Mesenchymal stem cell (in vitro differentiated cells and primary cell): ENCODE measurements around the gene JUND. TPM values are rescaled to one million over a fixed set of nuclear protein-coding genes. Genes with fewer than 3 reads are reported as not detected.

Source experiments
- small RNA-seq: library from polyadenylated mRNA; stranded (forward); fragments of <200 nt; extraction: miRNeasy Mini kit (QIAGEN cat#:217004); gene quantifications from one replicate; pipeline ENCODE3, GENCODE V24; 2013; ENCODE audit warnings: low read depth

JUND gene

Small RNAs within 50 kb of the gene (small RNA-seq; reads per million reads assigned to genes)
- gene MIR3188 (not detected), gene RPL39P38 (not detected)
